Measurements from ENCODE around the gene ACTN2.

Gene ACTN2

GRCh38 chr1:236736761-236737160, 50.5 kb downstream of the ACTN2 start:
- DNase-seq (ENCODE audit: low spot score), result no peak
- TF ChIP-seq CTCF (IDR thresholded peaks at IDR 0.05; ENCODE audit: extremely low read depth, missing control alignments), result no peak

- TF ChIP-seq CTCF (IDR thresholded peaks at IDR 0.05; ENCODE audit: extremely low read depth, missing control alignments), result no peak
- no peak for DNase-seq (ENCODE audit: low spot score)
Measured at GRCh38 chr1:236741753-236742152, 55.5 kb downstream of the ACTN2 start.

DNA sequence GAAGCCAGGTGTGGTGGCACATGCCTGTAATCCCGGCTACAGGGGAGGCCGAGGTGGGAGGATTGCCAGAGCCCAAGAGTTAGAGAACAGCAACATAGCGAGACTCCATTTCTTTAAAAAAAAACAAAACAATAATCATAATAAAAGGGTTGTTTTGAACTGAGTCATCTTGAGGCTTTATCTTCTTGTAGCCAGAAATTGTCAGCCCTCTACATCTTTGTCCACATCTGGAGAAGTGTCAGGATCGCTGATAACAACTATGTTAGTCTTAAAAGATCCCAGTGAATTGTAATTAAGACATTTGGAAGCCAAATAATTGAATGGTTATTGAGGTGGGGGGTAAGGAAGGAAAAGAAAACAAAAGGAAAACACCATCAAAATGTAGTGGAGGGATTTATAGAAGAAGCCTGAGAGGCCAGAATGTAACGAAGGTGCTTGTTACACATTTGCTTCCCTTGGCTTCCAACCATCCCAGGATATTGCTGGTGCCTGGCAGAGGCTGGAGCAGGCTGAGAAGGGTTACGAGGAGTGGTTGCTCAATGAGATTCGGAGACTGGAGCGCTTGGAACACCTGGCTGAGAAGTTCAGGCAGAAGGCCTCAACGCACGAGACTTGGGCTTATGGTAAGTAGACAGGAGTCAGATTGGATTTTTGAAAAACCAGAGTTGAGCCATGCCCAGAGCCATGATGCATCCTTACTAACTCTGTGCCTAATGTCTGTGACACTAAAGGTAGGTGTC, 56.3 kb downstream of the ACTN2 start:
- TF ChIP-seq CTCF (IDR thresholded peaks at IDR 0.05; ENCODE audit: extremely low read depth, missing control alignments), result no peak
- DNase-seq (ENCODE audit: low spot score), result no peak

GRCh38 chr1:236744533-236744932, 58.2 kb downstream of the ACTN2 start:
- no peak for DNase-seq (ENCODE audit: low spot score)
- no peak for TF ChIP-seq CTCF (IDR thresholded peaks at IDR 0.05; ENCODE audit: extremely low read depth, missing control alignments)

DNA sequence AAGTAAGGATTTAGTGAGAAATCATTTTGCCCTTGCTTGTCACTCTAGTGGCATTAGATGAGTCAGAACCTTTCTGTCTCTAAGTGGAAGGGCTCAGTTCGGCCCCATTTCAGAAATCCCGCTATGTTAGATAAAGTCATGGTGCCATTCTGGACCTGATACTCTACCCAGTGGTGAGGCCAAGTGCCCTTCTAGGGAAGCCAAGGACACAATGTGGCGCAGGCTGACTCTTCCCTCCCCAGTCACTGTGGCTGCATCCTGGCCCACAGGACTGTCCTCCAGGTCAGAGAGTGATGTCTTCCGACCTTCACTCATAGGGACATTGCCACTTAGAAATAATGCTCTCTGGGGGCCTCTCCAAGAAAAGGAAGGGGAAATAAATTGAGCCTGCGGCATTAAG, 60.5 kb downstream of the ACTN2 start:
- DNase-seq (ENCODE audit: low spot score), result no peak

DNA sequence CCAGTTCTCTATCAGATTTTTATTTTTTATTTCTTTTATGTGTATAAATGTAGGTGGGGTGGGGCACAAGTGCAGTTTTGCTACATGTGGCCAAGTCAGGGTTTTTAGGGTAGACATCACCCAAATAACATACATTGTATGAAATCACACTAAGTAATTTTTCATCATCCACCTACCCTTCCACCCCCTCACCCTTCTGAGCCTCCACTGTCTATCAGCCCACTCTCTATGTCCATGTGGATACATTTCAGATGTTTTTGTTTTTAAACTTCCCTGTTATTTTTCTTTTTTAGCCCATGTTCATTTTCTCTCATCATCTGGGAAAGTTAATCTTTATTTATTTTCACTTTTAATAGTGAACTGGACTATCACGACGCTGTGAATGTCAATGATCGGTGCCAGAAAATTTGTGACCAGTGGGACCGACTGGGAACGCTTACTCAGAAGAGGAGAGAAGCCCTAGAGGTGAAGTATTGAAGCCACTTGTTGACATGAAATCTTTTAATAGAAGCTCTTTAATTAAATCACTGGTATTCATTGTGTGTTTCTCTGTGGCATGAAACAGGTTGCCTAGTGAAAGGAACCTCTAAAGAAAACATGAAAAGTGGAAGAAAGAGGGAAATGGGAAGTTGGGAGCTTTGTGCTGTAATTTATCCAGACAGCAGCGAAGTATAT, 61.1 kb downstream of the ACTN2 start:
- DNase-seq (ENCODE audit: low spot score), result no peak
- no peak for TF ChIP-seq CTCF (IDR thresholded peaks at IDR 0.05; ENCODE audit: extremely low read depth, missing control alignments)

More for the DNA sequence above, 60.5 kb downstream of the ACTN2 start:
- no peak for TF ChIP-seq CTCF (IDR thresholded peaks at IDR 0.05; ENCODE audit: extremely low read depth, missing control alignments)

GRCh38 chr1:236748268-236748870, 62.1 kb downstream of the ACTN2 start:
- no peak for TF ChIP-seq CTCF (IDR thresholded peaks at IDR 0.05; ENCODE audit: extremely low read depth, missing control alignments)
- DNase-seq (ENCODE audit: low spot score), result no peak

All from GM20000 (cell line).